Bronchial epithelial cell (primary cell): ENCODE data around the gene CCDC89. TPM values are rescaled to one million over a fixed set of nuclear protein-coding genes. Genes with fewer than 3 reads are reported as not detected.
A peak's percentile ranks its signal among the peaks of the same experiment; 100 is the strongest.

ENCODE experiments used
- DNase-seq: peaks from one replicate; pipeline ENCODE4 v3.0.0-alpha.2; 2010; ENCODE audit warnings: low read depth
- FAIRE-seq: peaks from 2 replicates; lab custom pipeline; 2011; peaks lifted over from hg19 to GRCh38; lab: Jason Lieb, UNC
- H3K27me3 ChIP-seq: 2 replicates; pipeline ENCODE4 v1.5.1; 2011; ENCODE audit warnings: low read length; ENCODE audit not compliant: control insufficient read depth, insufficient read depth
- H3K36me3 ChIP-seq: 2 replicates; pipeline ENCODE4 v1.5.1; 2011; ENCODE audit warnings: low read length; ENCODE audit not compliant: control insufficient read depth, insufficient read depth
- H3K4me3 ChIP-seq: 2 replicates; pipeline ENCODE4 v1.5.1; 2011; ENCODE audit warnings: mild to moderate bottlenecking, low read depth, low read length, control low read depth
- CTCF ChIP-seq: IDR thresholded peaks from 2 replicates; pipeline ENCODE4 v1.5.1; 2011; ENCODE audit warnings: mild to moderate bottlenecking, moderate library complexity, low read length, control low read depth, inconsistent platforms; ENCODE audit not compliant: insufficient read depth, severe bottlenecking
- total RNA-seq: library from RNA; depleted of rRNA; stranded (reverse); fragments of >200 nt; gene quantifications from 2 replicates; pipeline ENCODE4 v1.2.1, GENCODE V29; 2014

The CCDC89 gene
- total RNA-seq, 1 donor from 2014 or later, result not detected

GRCh38 chr11:85723088-85723487, 37.1 kb upstream of the CCDC89 start:
- H3K27me3 ChIP-seq, result no peaks in the 10 kb centered on the region
- no peak for TF ChIP-seq CTCF
- FAIRE-seq, result no peak
- peak; percentile 46 for DNase-seq
- no peaks in the 10 kb centered on the region for H3K36me3 ChIP-seq
- H3K4me3 ChIP-seq, result no peak overlapping the region

- no peaks in the 10 kb centered on the region for H3K27me3 ChIP-seq
- TF ChIP-seq CTCF, result no peak
- no peak for DNase-seq
- no peak overlapping the region for H3K4me3 ChIP-seq
- H3K36me3 ChIP-seq, result no peaks in the 10 kb centered on the region
- no peak for FAIRE-seq
Observed at GRCh38 chr11:85721191-85721590, 35.2 kb upstream of the CCDC89 start.

GRCh38 chr11:85718991-85719807, 33.2 kb upstream of the CCDC89 start:
- no peaks in the 10 kb centered on the region for H3K27me3 ChIP-seq
- no peak for TF ChIP-seq CTCF
- peak; percentile 7 for FAIRE-seq
- peak; percentile 95 for DNase-seq
- H3K4me3 ChIP-seq, result no peak overlapping the region
- H3K36me3 ChIP-seq, result no peaks in the 10 kb centered on the region

- H3K4me3 ChIP-seq, result no peak overlapping the region
- H3K27me3 ChIP-seq, result no peaks in the 10 kb centered on the region
- DNase-seq (no peak), FAIRE-seq (no peak)
- H3K36me3 ChIP-seq, result no peaks in the 10 kb centered on the region
- no peak for TF ChIP-seq CTCF
Observed at GRCh38 chr11:85718126-85718943, 32.3 kb upstream of the CCDC89 start.

- Histone ChIP-seq H3K27me3 (no peaks in the 10 kb centered on the region), H3K4me3 (no peak overlapping the region), H3K36me3 (no peaks in the 10 kb centered on the region)
- no peak for FAIRE-seq
- TF ChIP-seq CTCF, result no peak
- DNase-seq, result no peak
Observed at GRCh38 chr11:85717429-85717828, 31.4 kb upstream of the CCDC89 start.
